ENCODE measurements around the gene KIF13A. TPM values are rescaled to one million over a fixed set of nuclear protein-coding genes. Genes with fewer than 3 reads are reported as not detected.

KIF13A gene
- total and polyA plus RNA-seq, 9 of the 15 experiments (the other 6 are each of a cell fraction or from before 2014, with no cell fraction given) = 3.6 to 44.3 (median 29.7) TPM

GRCh38 chr6:17884498-17885478, 102.6 kb downstream of the KIF13A start (continued):
- no peak for TF ChIP-seq TFAP4 (CRISPR knock-in tag; IDR thresholded peaks at IDR 0.05; ENCODE audit: borderline replicate concordance)
- TF ChIP-seq ZBTB9 (CRISPR knock-in tag; IDR thresholded peaks at IDR 0.05) = no peak
- TF ChIP-seq PTTG1 (tag; IDR thresholded peaks at IDR 0.05; ENCODE audit: low read depth) = no peak
- TF ChIP-seq LEF1 (IDR thresholded peaks at IDR 0.05) = no peak
- TF ChIP-seq GTF2E2 (tag; IDR thresholded peaks at IDR 0.05) = no peak
- no peak for TF ChIP-seq ZNF197 (CRISPR knock-in tag; IDR thresholded peaks at IDR 0.05; ENCODE audit: low read depth)
- TF ChIP-seq RBBP5 (IDR thresholded peaks at IDR 0.05; ENCODE audit: borderline replicate concordance, insufficient read depth, low read length, poor library complexity, severe bottlenecking) = no peak
- TF ChIP-seq HOMEZ (CRISPR knock-in tag; IDR thresholded peaks at IDR 0.05) = no peak
- TF ChIP-seq TOE1 (IDR thresholded peaks at IDR 0.05; ENCODE audit: borderline replicate concordance) = no peak
- TF ChIP-seq TOE1 (CRISPR knock-in tag; IDR thresholded peaks at IDR 0.05; ENCODE audit: borderline replicate concordance, low read depth) = no peak
- TF ChIP-seq SAFB2 (IDR thresholded peaks at IDR 0.05; ENCODE audit: borderline replicate concordance, low read depth, low read length, severe bottlenecking) = no peak
- TF ChIP-seq ZNF407 (IDR thresholded peaks at IDR 0.05; ENCODE audit: low read depth) = no peak
